Measurements from ENCODE around the gene TRIM2.
A peak's percentile ranks its signal among the peaks of the same experiment; 100 is the strongest.
"Not testable (repeated sequence)": the region's sequence is repeated elsewhere in the genome, so short reads cannot be mapped to it uniquely, and the experiment has no call there.

Gene TRIM2

GRCh38 chr4:153204247-153204671, at the start of gene TRIM2:
Gene TRIM2, plus strand, starts transcription at chr4:153204443. Its CDS starts 88 bp downstream, at chr4:153204531.
- no peak for DNase-seq

- no peak for DNase-seq
Measured at GRCh38 chr4:153155686-153156085, 48.6 kb upstream of the TRIM2 start.

- no peak for DNase-seq
Measured at GRCh38 chr4:153156263-153156662, 48.0 kb upstream of the TRIM2 start.

- no peak for DNase-seq
Measured at GRCh38 chr4:153156721-153157120, 47.5 kb upstream of the TRIM2 start.

- DNase-seq, result no peak
Measured at GRCh38 chr4:153159016-153159415, 45.2 kb upstream of the TRIM2 start.

GRCh38 chr4:153159728-153160221, 44.5 kb upstream of the TRIM2 start:
- no peak for DNase-seq

GRCh38 chr4:153160821-153161220, 43.4 kb upstream of the TRIM2 start:
- DNase-seq, result no peak

- DNase-seq, result no peak
Measured at GRCh38 chr4:153161226-153161963, 42.8 kb upstream of the TRIM2 start.

- DNase-seq, result not testable (repeated sequence)
Measured at GRCh38 chr4:153165236-153165635, 39.0 kb upstream of the TRIM2 start.

- no peak for DNase-seq
Measured at GRCh38 chr4:153166716-153167501, 37.3 kb upstream of the TRIM2 start.

- no peak for DNase-seq
Measured at GRCh38 chr4:153169776-153170175, 34.5 kb upstream of the TRIM2 start.

GRCh38 chr4:153170407-153170806, 33.8 kb upstream of the TRIM2 start:
- DNase-seq, result no peak

- DNase-seq, result no peak
Measured at GRCh38 chr4:153174821-153175567, 29.2 kb upstream of the TRIM2 start.

GRCh38 chr4:153176938-153177337, 27.3 kb upstream of the TRIM2 start:
- DNase-seq, result no peak

- no peak for DNase-seq
Measured at GRCh38 chr4:153177841-153178240, 26.4 kb upstream of the TRIM2 start.

- DNase-seq, result no peak
Measured at GRCh38 chr4:153179100-153179499, 25.1 kb upstream of the TRIM2 start.

- peak; percentile 41 for DNase-seq
Measured at GRCh38 chr4:153181293-153181692, 22.9 kb upstream of the TRIM2 start.

- peak; percentile 37 for DNase-seq
Measured at GRCh38 chr4:153181700-153182099, 22.5 kb upstream of the TRIM2 start.

GRCh38 chr4:153183146-153183545, 21.1 kb upstream of the TRIM2 start:
- peak; percentile 36 for DNase-seq

GRCh38 chr4:153185331-153185852, 18.9 kb upstream of the TRIM2 start:
- DNase-seq, result no peak

GRCh38 chr4:153186046-153186728, 18.1 kb upstream of the TRIM2 start:
- DNase-seq, result no peak

Data from activated CD8-positive, alpha-beta memory T cell treated with anti-CD3 and anti-CD28 coated beads, Interleukin-2, amount 50 U/mL, for 48 hours (primary cell).